ENCODE measurements around the gene MCF2L.
"Not testable (repeated sequence)": the region's sequence is repeated elsewhere in the genome, so short reads cannot be mapped to it uniquely, and the experiment has no call there.

The MCF2L gene

DNA sequence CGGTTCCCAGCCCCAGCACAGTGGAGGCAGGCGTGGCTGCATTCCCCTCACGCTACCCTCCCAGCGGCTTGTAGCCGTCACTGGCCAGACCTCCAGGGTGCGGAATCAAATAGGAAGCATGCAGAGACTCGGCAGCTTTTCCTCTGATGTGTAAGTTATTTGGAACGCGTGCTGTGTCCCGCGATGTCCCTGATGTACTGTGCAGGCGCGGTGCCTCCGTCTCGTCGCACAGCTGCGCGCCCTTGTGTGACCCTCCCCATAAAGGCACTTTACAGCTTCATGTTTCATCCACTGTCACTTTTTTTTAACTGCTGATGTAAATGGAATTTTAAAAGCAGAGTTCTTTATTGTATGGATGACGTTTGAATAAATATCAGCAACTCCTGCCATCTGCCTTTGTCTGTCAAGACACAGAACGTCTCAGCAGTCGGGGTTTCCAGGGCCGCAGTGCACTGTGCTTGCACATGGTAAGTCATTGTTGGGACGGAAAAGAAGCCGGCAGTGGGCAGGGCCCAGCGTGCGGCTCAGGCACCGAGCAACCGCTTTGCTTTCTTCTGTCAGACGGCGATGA, 129.2 kb downstream of the MCF2L start:
- peak overlapping the region; percentile 17 for H3K4me3 ChIP-seq (ENCODE audit: low read depth, low read length)
- DNase-seq (ENCODE audit: low read depth), result peak; percentile 46

DNA sequence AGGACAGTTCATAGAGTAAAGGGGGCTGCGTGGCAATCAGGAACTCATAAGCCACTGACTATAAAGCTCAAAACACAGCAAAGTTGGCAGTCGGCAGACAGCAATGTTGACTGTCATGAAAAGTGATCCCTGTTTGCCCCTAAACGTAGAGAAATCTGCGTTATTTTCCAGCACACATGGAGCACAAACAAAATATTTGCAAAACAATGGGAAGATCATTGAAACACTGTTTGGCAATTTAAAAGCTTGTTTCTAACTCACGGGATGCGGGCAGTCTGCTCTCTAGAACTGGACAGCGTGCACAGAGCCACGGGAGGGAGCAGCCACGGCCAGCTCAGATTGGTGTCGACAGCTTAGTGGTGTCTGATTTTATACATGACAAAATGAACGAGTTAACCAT, 130.1 kb downstream of the MCF2L start:
- H3K4me3 ChIP-seq (ENCODE audit: low read depth, low read length), result no peak overlapping the region
- DNase-seq (ENCODE audit: low read depth), result no peak

DNA sequence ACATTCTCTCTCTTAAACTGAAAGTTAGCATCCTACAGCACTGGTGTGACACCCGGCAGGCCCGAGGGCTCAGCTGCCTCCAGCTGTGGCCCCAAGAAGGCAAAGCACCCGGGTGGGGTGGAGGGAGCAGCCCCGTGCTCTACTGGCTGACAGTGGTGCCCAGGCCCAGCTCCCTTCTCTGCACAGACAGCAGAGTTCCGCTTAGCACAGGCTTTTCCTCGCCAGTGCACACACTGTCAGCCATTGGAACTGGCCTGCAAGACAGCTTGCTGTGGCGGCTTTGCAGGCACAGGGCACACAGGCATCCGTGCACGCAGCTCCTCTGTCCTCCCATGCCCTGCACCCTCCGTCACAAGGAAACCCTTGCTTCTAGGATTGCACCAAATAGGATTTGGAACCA, 133.3 kb downstream of the MCF2L start:
- DNase-seq (ENCODE audit: low read depth); H3K4me3 ChIP-seq (ENCODE audit: low read depth, low read length): not testable (repeated sequence)

DNA sequence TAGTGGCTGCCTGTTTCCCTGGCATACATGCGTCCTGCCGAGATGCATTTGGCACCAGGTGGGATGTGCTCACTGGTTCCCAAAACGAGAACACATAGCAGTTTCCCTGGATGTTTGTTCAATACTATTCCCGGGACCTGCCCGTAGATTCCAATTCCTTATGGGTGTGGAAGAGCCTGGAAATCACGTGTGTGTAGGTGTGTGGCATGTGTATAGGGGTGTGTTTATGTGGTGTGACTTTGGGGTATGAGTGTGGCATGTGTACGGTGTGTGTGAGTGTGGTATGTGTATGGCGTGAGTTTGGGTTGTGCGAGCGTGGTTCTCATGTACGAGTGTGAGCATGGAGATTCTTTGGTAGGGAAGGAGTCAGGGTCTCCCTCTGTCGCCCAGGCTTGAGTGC, 133.7 kb downstream of the MCF2L start:
- DNase-seq (ENCODE audit: low read depth), result no peak
- no peak overlapping the region for H3K4me3 ChIP-seq (ENCODE audit: low read depth, low read length)

DNA sequence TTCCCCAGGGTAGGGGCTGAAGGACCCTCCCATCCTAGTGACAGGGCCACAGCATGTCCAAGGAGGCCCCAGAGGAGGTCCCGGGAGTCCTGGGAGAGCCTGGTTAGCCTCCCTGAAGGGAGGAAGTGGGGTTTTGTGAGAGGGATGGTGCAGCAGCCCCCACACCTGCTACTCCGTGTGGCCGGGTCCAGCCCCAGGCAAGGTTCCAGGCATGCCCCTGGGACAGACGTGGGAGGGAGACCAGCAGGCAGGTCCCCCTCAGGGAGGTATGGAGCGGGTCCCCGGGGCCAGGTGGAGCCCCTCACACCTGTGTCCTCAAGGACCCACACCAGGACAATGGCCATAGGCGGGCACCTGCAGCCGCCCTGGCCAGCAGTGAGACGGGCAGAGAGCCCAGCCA, 134.6 kb downstream of the MCF2L start:
- no peak for DNase-seq (ENCODE audit: low read depth)
- H3K4me3 ChIP-seq (ENCODE audit: low read depth, low read length), result no peak overlapping the region

DNA sequence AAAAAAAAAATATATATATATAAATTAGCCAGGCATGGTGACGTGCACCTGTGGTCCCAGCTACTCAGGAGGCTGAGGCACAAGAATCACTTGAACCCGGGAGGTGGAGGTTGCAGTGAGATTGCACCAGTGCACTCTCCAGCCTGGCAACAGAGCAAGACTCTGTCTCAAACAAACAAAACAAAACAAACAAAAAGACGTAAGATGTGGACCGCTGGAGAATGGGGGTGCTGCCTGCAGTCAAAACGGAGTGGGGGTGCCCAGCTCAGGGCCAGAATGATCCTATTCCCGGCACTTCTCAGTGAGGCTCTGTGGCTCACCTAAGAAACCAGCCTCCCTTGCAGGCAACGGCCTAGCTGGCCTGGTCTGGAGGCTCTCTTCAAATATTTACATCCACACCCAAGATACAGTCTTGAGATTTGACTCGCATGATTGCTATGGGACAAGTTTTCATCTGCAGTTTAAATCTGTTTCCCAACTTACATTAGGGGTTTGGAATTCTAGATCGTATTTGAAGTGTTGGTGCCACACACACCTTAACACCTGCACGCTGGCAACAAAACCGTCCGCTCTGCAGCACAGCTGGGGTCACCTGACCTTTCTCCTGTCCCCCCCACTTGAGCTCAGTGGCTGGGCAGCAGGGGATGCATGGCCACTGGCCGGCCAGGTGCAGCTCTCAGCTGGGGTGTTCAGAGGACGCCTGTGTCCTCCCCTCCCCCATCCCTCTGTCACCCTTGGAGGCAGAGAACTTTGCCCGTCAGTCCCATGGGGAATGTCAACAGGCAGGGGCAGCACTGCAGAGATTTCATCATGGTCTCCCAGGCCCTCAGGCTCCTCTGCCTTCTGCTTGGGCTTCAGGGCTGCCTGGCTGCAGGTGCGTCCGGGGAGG, 136.3 kb downstream of the MCF2L start, which contains the start of gene F7:
Gene F7 (plus strand): TSS at position 760 of the 889 bp plus-strand sequence. CDS start 51 bp downstream, at position 811.
- no peak for DNase-seq (ENCODE audit: low read depth)

DNA sequence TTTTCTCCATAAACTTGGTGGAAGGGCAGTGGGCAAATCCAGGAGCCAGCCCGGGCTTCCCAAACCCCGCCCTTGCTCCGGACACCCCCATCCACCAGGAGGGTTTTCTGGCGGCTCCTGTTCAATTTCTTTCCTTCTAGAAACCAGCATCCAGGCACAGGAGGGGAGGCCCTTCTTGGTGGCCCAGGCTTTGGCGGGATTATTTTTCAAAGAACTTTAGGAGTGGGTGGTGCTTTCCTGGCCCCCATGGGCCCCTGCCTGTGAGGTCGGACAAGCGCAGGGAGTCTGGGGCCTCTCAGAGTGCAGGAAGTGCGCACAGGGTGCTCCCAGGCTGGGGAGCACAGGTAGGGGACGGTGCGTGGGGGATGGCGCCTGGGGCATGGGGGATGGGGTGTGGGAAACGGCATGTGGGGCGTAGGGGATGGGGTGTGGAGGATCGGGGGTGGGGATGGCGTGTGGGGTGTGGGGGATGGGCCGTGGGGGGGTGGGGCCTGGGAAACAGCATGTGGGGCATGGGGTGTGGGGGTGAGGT, 137.0 kb downstream of the MCF2L start:
- DNase-seq (ENCODE audit: low read depth), result no peak

More for the DNA sequence above, 136.3 kb downstream of the MCF2L start, which contains the start of gene F7:
- no peak within 1 kb of the TSS for H3K4me3 ChIP-seq (ENCODE audit: low read depth, low read length)

DNA sequence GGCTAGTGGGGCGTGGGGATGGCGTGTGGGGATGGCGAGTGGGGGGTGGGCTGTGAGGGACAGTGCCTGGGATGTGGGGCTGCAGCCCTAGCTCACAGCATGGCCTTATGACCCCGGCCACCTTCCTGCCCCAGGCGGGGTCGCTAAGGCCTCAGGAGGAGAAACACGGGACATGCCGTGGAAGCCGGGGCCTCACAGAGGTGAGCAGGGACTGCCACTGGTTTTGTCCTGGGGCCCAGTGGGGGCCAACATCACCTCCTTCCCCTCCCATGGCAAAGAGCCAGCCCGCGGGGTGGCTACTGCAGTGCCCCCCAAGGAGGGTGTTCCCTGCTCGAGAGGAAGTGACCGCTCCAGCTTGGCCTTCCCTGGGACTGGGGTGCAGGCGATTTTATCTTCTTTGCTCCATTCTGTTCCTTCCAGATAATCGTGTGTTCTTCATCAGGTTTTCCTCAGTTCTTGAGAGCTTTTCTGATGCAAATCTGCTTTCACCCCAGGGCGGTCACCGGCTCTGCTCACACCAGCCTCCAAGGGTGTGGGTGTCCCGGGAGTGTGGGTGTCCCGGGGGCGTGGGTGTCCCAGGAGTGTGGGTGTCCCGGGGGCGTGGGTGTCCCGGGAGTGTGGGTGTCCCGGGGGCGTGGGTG, 137.8 kb downstream of the MCF2L start:
- no peak overlapping the region for H3K4me3 ChIP-seq (ENCODE audit: low read depth, low read length)
- DNase-seq (ENCODE audit: low read depth), result no peak

More for the DNA sequence above, 137.0 kb downstream of the MCF2L start:
- no peak overlapping the region for H3K4me3 ChIP-seq (ENCODE audit: low read depth, low read length)

DNA sequence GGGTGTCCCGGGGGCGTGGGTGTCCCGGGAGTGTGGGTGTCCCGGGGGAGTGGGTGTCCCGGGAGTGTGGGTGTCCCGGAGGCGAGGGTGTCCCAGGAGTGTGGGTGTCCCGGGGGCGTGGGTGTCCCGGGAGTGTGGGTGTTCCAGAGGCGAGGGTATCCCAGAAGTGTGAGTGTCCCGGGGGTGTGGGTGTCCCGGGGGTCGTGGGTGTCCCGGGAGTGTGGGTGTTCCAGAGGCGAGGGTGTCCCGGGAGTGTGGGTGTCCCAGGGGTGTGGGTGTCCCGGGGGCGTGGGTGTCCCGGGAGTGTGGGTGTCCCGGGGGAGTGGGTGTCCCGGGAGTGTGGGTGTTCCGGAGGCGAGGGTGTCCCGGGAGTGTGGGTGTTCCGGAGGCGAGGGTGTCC, 139.5 kb downstream of the MCF2L start:
- H3K4me3 ChIP-seq (ENCODE audit: low read depth, low read length); DNase-seq (ENCODE audit: low read depth): not testable (repeated sequence)

DNA sequence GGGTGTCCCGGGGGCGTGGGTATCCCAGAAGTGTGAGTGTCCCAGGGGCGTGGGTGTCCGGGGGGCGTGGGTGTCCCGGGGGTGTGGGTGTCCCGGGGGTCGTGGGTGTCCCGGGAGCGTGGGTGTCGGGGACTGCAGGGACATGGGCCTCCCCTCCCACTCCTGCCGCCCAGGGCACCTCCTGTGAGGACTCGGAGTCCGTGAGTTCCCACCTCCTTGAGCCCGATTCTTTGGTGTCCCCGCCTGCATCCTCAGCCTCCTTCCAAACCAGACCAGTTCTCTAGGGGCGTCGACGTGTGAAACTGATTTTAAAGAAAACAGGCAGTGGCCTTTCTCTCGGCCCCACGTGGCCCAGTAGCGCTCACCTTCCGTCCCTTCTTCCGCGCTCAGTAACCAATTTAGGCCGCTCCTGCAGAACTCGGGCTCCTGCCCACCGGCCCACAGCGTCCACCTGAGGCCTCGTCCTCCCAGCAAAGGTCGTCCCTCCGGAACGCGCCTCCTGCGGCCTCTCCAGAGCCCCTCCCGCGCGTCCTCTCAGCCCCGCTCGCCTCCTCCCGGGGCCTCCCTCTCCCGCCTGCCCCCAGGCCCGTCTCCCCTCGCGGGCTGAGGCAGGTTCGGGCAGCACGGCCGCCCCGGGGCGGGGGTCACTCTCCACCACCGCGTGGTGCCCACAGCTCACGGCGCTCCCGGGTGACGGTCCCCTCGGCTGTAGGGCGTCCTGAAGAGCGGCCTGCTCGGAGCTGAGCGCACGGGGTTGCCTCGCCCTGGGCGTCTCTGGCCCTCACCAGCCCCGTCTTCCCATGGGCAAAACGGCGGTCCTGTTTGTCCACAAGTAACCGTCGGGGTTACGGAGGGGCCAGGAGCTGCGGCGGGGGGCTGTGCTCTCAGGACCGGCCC, 140.4 kb downstream of the MCF2L start:
- H3K4me3 ChIP-seq (ENCODE audit: low read depth, low read length), result no peak overlapping the region
- no peak for DNase-seq (ENCODE audit: low read depth)

DNA sequence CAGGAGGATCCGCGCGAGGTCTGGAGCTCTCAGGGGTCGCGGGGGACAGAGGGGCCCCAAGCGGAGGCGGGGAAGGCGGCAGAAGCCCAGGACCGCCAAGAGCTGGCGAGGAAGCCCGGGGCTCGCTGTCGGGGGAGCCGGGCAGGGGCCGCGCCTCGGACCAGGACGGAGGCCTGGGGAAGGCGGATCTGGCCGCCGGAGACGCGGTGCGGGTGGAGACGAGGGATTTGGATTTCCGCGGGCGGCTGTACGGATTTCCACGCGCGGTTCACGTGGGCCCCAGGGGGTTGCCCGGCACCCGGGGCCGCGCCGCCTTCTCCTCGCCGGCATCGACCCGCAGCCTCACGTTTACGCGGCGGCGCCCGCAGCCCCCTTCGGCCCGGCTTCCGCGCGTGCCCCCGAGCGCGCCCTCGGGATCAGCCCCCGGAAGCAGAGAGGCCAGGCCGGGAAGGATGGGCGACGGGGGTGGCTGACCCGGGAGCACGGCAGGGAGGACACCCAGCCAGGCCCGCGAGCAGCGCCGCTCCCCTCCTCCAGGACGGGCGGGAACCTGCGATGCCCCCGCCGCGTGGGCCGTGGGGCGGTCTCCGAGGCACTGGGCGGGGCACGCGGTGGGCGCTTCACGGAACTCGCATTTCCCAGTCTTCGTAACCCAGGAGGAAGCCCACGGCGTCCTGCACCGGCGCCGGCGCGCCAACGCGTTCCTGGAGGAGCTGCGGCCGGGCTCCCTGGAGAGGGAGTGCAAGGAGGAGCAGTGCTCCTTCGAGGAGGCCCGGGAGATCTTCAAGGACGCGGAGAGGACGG, 141.2 kb downstream of the MCF2L start:
- peak overlapping the region; percentile 33 for H3K4me3 ChIP-seq (ENCODE audit: low read depth, low read length)
- no peak for DNase-seq (ENCODE audit: low read depth)

DNA sequence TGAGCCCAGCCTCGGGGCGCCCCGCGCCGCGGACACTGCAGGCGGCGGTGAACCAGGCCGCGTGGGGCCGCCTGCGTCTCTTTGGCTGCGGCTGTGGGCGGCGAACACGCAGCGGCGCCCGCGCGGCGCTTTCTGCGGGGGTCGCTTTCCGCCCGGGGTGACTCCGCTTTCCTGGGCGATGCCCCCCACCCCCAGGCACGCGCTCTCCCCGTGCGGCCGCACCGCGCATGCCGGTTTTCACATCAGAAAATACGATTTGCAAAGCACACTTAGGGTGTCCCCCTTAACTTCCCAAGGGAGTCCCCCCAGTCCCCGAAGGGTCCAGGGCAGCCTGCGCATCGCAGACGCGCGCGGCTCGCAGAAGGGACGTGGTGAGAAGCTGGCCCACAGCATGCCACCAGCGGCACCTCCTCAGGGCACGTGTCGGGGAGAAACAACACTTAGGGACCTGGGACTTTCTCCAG, 141.9 kb downstream of the MCF2L start:
- peak overlapping the region; percentile 33 for H3K4me3 ChIP-seq (ENCODE audit: low read depth, low read length)
- DNase-seq (ENCODE audit: low read depth), result no peak

DNA sequence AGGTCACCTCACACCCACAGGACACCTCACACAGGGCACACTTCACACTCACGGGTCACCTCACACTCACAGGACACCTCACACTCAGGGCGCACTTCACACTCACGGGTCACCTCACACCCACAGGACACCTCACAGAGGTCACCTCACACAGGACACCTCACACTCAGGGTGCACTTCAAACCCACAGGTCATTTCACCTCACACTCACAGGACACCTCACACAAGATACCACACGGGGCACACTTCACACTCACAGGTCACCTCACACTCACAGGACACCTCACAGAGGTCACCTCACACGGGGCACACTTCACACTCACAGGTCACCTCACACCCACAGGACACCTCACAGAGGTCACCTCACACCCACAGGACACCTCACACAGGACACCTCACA, 142.8 kb downstream of the MCF2L start:
- H3K4me3 ChIP-seq (ENCODE audit: low read depth, low read length); DNase-seq (ENCODE audit: low read depth): not testable (repeated sequence)

DNA sequence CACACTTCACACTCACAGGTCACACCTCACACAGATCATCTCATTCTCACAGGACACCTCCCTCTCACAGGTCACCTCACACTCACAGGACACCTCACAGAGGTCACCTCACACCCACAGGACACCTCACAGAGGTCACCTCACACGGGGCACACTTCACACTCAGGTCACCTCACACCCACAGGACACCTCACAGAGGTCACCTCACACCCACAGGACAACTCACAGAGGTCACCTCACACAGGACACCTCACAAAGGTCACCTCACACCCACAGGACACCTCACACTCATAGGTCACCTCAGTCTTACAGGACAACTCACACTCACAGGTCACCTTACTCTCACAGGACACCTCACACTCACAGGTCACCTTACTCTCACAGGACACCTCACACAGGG, 143.5 kb downstream of the MCF2L start:
- not testable (repeated sequence) for DNase-seq (ENCODE audit: low read depth); H3K4me3 ChIP-seq (ENCODE audit: low read depth, low read length)

DNA sequence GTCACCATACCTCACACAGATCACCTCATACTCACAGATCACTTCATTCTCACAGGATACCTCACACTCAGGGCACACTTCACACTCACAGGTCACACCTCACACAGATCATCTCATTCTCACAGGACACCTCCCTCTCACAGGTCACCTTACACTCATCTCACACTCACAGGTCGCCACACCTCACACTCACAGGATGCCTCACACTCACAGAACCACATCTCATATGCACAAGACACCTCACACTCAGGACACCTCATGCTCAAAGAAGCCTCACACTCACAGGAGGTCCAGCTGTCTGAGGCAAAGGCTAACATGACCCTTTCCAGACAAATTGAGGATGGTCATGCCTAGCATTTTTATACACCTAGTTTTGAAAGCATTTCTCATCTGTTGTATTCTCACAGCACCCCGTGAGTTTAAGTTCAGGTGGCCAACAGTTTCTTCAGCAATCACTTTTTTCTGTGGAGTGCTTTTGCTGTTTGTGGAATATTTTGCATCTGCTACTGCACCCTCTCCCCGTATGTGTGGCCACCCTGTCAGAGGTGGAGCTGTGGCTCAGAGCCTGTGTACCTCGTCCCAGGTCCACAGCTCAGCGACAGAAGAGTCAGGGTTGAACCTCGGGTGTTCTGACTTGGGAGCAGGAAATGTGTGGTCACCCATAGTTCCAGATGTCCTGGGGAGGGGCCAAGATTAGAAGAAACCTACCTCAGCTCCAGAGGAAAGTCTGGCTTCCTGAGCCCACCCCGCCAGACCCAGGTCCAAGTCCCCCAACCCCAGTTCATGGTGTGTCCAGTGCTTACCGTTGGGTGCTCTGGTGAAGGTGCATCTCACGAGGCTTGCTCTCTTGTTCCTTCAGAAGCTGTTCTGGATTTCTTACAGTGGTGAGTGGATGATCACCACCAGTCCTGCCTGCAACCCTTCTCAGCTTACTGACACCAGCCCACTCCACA, 144.2 kb downstream of the MCF2L start:
- H3K4me3 ChIP-seq (ENCODE audit: low read depth, low read length), result no peak overlapping the region
- no peak for DNase-seq (ENCODE audit: low read depth)

DNA sequence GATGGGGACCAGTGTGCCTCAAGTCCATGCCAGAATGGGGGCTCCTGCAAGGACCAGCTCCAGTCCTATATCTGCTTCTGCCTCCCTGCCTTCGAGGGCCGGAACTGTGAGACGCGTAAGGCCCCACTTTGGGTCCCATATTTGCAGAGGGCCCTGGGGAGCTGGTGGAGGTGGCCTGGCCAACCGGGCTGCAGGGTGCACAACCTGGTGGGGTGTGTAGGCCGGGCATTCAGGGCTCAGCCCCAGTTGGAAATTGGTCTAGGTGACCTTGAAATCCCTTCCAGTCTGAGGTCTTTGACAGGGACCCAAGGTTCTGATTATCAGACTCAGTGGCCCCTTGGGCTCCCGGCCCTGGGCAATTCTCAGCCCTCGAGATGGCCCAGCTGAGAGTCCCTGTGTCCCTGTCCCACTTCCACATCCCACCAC, 144.8 kb downstream of the MCF2L start:
- DNase-seq (ENCODE audit: low read depth), result no peak
- H3K4me3 ChIP-seq (ENCODE audit: low read depth, low read length), result no peak overlapping the region

All from skeletal muscle cell (primary cell).